MM.1S (cell line): ENCODE measurements around the gene KCNIP1.

ENCODE experiments used
- CTCF ChIP-seq: fragments of 300-600 bp; sonication (generic); IDR thresholded peaks from 2 replicates; pipeline ENCODE4 v1.5.1; 2016; ENCODE audit warnings: antibody characterized with exemption, low read length, mixed read lengths
- EZH2 ChIP-seq: fragments of 300-600 bp; sonication (generic); optimal IDR thresholded peaks from 2 replicates; pipeline ENCODE3; 2017; ENCODE audit warnings: low read depth, mild to moderate bottlenecking, antibody characterized with exemption, low read length, mixed read lengths
- EZH2phosphoT487 ChIP-seq: fragments of 300-600 bp; sonication (generic); IDR thresholded peaks from 2 replicates; pipeline ENCODE4 v1.6.1; 2018; ENCODE audit warnings: antibody characterized with exemption, low read length

- no peak for TF ChIP-seq CTCF
- no peak for TF ChIP-seq EZH2
- no peak for TF ChIP-seq EZH2phosphoT487
Measured at GRCh38 chr5:170697031-170697430, 193.2 kb downstream of the KCNIP1 start.
